GM12801 (cell line): ENCODE measurements around the gene BUD31.

ENCODE experiments used
- CTCF ChIP-seq: IDR thresholded peaks from one replicate; pipeline ENCODE4 v1.5.1; 2011; ENCODE audit warnings: control low read depth; ENCODE audit not compliant: insufficient read length; ENCODE audit errors: extremely low read depth

BUD31 gene

GRCh38 chr7:99383791-99384370 is 24.9 kb upstream of the BUD31 start:
- no peak for TF ChIP-seq CTCF

GRCh38 chr7:99384523-99384922 is 24.2 kb upstream of the BUD31 start:
- no peak for TF ChIP-seq CTCF

GRCh38 chr7:99385564-99385963 is 23.2 kb upstream of the BUD31 start:
- no peak for TF ChIP-seq CTCF

GRCh38 chr7:99386584-99387238 is 22.1 kb upstream of the BUD31 start:
- no peak for TF ChIP-seq CTCF

GRCh38 chr7:99387912-99388311 is 20.9 kb upstream of the BUD31 start:
- TF ChIP-seq CTCF = no peak

GRCh38 chr7:99389772-99390171 is 19.0 kb upstream of the BUD31 start:
- no peak for TF ChIP-seq CTCF

GRCh38 chr7:99390941-99391602 is 17.7 kb upstream of the BUD31 start:
- TF ChIP-seq CTCF = no peak
